NT2/D1 (cell line): ENCODE results near the gene MBD3L4.
"Not testable (repeated sequence)": the region's sequence is repeated elsewhere in the genome, so short reads cannot be mapped to it uniquely, and the experiment has no call there.

Experiments used
- SUZ12 ChIP-seq: IDR thresholded peaks from 2 replicates; pipeline ENCODE4 v1.6.1; 2011; ENCODE audit not compliant: insufficient read length, insufficient read depth; ENCODE audit errors: extremely low read depth
- ZNF274 ChIP-seq: IDR thresholded peaks from 2 replicates; pipeline ENCODE4 v1.6.1; 2011; ENCODE audit warnings: mild to moderate bottlenecking, low read depth, low read length

DNA sequence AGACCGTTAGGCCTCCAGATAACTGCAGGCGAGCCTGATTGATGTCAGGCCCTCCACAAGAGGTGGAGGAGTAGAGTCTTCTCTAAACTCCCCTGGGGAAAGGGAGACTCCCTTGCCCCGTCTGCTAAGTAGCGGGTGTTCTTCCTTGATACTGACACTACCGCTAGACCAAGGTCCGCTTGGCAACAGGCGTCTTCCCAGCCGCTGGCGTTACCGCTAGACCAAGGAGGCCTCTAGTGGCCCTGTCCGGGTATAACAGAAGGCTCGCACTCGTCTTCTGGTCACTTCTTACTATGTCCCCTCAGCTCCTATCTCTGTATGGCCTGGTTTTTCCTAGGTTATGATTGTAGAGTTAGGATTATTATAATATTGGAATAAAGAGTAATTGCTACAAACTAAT is 27.1 kb upstream of the MBD3L4 start:
- TF ChIP-seq SUZ12, ZNF274: not testable (repeated sequence)
